WTC11 (cell line): ENCODE measurements around the gene RNF152. TPM values are rescaled to one million over a fixed set of nuclear protein-coding genes. Genes with fewer than 3 reads are reported as not detected.

Experiments
- ATAC-seq: fragments of 200-7000 bp; cut with Tn5 transposase; 2 replicates; pipeline ENCODE4 v1.10.0; 2021; ENCODE audit warnings: mild to moderate bottlenecking, moderate library complexity
- CTCF ChIA-PET: fragments of 300-600 bp; sonication (Branson Sonifier 250); formaldehyde crosslinking; loops from one replicate; lab custom pipeline; 2021; ENCODE audit warnings: antibody characterized with exemption; lab: Charles Lee
- POLR2A ChIA-PET: fragments of 350-600 bp; sonication (Branson Sonifier 250); formaldehyde crosslinking; loops from one replicate; lab custom pipeline; 2021; ENCODE audit warnings: antibody characterized with exemption; lab: Charles Lee
- DNase-seq: peaks from one replicate; pipeline ENCODE4 v3.0.0; 2021; ENCODE audit warnings: low spot score
- H3K27ac Mint-ChIP-seq: 2 replicates; pipeline ENCODE4 v1.8.0; 2021; ENCODE audit warnings: mixed read lengths
- H3K27me3 Mint-ChIP-seq: 2 replicates; pipeline ENCODE4 v1.8.0; 2021; ENCODE audit warnings: low read depth, mild to moderate bottlenecking, moderate library complexity, mixed read lengths
- H3K36me3 Mint-ChIP-seq: 2 replicates; pipeline ENCODE4 v1.8.0; 2021; ENCODE audit warnings: mixed read lengths
- H3K4me1 Mint-ChIP-seq: 2 replicates; pipeline ENCODE4 v1.8.0; 2022; ENCODE audit warnings: mixed read lengths
- H3K4me3 Mint-ChIP-seq: 2 replicates; pipeline ENCODE4 v1.8.0; 2021; ENCODE audit warnings: mild to moderate bottlenecking, moderate library complexity, mixed read lengths
- H3K9me3 Mint-ChIP-seq: 2 replicates; pipeline ENCODE4 v1.8.0; 2021; ENCODE audit warnings: mixed read lengths
- ATF1 ChIP-seq: sonication (generic); formaldehyde crosslinking; IDR thresholded peaks from 2 replicates; pipeline ENCODE4 v1.8.1; 2023; ENCODE audit warnings: mild to moderate bottlenecking, moderate library complexity, missing genetic modification reagents
- ELF4 ChIP-seq: sonication (generic); formaldehyde crosslinking; IDR thresholded peaks from 2 replicates; pipeline ENCODE4 v1.8.1; 2022; ENCODE audit warnings: low read depth, mild to moderate bottlenecking, moderate library complexity, missing genetic modification reagents
- ETV6 ChIP-seq: sonication (generic); formaldehyde crosslinking; IDR thresholded peaks from 2 replicates; pipeline ENCODE4 v1.8.1; 2022; ENCODE audit warnings: mild to moderate bottlenecking, missing genetic modification reagents
- FOXJ3 ChIP-seq: sonication (generic); formaldehyde crosslinking; IDR thresholded peaks from 2 replicates; pipeline ENCODE4 v1.9.0; 2021; ENCODE audit warnings: missing genetic modification reagents, mild to moderate bottlenecking, borderline replicate concordance
- FOXK1 ChIP-seq: sonication (generic); formaldehyde crosslinking; IDR thresholded peaks from 2 replicates; pipeline ENCODE4 v1.8.0; 2022; ENCODE audit warnings: mild to moderate bottlenecking, moderate library complexity, missing genetic modification reagents
- NR3C1 ChIP-seq: sonication (generic); formaldehyde crosslinking; conservative IDR thresholded peaks from 2 replicates; pipeline ENCODE4 v1.8.1; 2023; ENCODE audit warnings: low read depth, mild to moderate bottlenecking, missing genetic modification reagents
- OVOL2 ChIP-seq: fragments of 250-450 bp; sonication (Bioruptor Pico); IDR thresholded peaks from 2 replicates; pipeline ENCODE4 v1.9.0; 2021; ENCODE audit warnings: mild to moderate bottlenecking, borderline replicate concordance
- SMAD4 ChIP-seq: sonication (generic); formaldehyde crosslinking; IDR thresholded peaks from 2 replicates; pipeline ENCODE4 v1.8.0; 2022; ENCODE audit warnings: mild to moderate bottlenecking, missing genetic modification reagents
- SOX15 ChIP-seq: fragments of 250-450 bp; sonication (Bioruptor Pico); IDR thresholded peaks from 2 replicates; pipeline ENCODE4 v1.9.0; 2021; ENCODE audit warnings: mild to moderate bottlenecking
- ZBTB21 ChIP-seq: sonication (generic); formaldehyde crosslinking; IDR thresholded peaks from 2 replicates; pipeline ENCODE4 v1.8.1; 2023; ENCODE audit warnings: mild to moderate bottlenecking, missing genetic modification reagents, borderline replicate concordance
- ZNF396 ChIP-seq: fragments of 250-450 bp; sonication (Bioruptor Pico); IDR thresholded peaks from 2 replicates; pipeline ENCODE4 v1.8.0; 2021; ENCODE audit warnings: mild to moderate bottlenecking, moderate library complexity, borderline replicate concordance
- total RNA-seq: library from RNA; stranded (reverse); gene quantifications from 3 replicates; pipeline ENCODE4 v1.2.3, GENCODE V29; 2021
- TF ChIP-seq, protein P1 (sequence below): fragments of 250-450 bp; sonication (Bioruptor Pico); IDR thresholded peaks from 2 replicates; pipeline ENCODE4 v1.9.0; 2021; ENCODE audit warnings: mild to moderate bottlenecking
- TF ChIP-seq, protein P2 (sequence below): fragments of 250-450 bp; sonication (Bioruptor Pico); IDR thresholded peaks from 2 replicates; pipeline ENCODE4 v1.9.0; 2021; ENCODE audit warnings: mild to moderate bottlenecking
- TF ChIP-seq, protein P3 (sequence below): sonication (generic); formaldehyde crosslinking; IDR thresholded peaks from 2 replicates; pipeline ENCODE4 v1.8.1; 2023; ENCODE audit warnings: mild to moderate bottlenecking, missing genetic modification reagents, moderate library complexity
- TF ChIP-seq, protein P4 (sequence below): sonication (generic); formaldehyde crosslinking; IDR thresholded peaks from 2 replicates; pipeline ENCODE4 v1.8.0; 2022; ENCODE audit warnings: mild to moderate bottlenecking, missing genetic modification reagents
- TF ChIP-seq, protein P5 (sequence below): sonication (generic); formaldehyde crosslinking; IDR thresholded peaks from 2 replicates; pipeline ENCODE4 v1.8.1; 2023; ENCODE audit warnings: mild to moderate bottlenecking, missing genetic modification reagents, borderline replicate concordance
- TF ChIP-seq, protein P6 (sequence below): fragments of 200-600 bp; IDR thresholded peaks from 2 replicates; pipeline ENCODE4 v1.8.0; 2022; ENCODE audit warnings: antibody characterized with exemption
- TF ChIP-seq, protein P7 (sequence below): sonication (generic); formaldehyde crosslinking; IDR thresholded peaks from 2 replicates; pipeline ENCODE4 v1.8.0; 2022; ENCODE audit warnings: mild to moderate bottlenecking, missing genetic modification reagents
- TF ChIP-seq, protein P8 (sequence below): sonication (generic); formaldehyde crosslinking; IDR thresholded peaks from 2 replicates; pipeline ENCODE4 v1.8.0; 2023; ENCODE audit warnings: missing genetic modification reagents

The RNF152 gene
- total RNA-seq, 1 experiment from 2014 or later = 3.7 TPM

DNA sequence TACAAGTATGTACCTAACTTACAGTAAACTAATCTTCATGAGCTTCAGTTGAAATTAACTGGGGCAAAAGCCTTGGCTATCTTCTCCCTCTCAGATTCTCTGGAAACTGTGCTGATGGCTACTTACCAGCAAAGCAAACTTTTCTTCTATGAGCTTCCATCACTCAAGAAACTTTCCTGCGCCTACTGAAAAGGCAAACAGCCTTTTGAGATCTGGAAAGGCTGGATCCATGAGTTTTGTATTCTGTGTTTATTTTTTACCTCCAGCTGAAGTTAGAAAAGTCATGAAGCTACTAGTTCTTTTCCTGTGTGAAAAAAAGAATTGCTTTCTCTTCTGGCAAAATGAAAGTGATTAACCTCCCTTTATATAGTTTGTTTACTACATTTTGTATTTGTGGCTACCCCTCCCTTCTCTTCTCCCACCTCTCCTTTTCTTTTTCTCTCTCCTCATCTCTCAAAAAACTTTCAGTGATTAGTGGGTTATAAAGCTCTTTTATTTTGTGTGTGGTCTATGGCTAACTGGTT lies 49.2 kb upstream of the RNF152 start:
- Mint-ChIP-seq H3K9me3 (peaks cover 18% of the 10 kb centered on the region), H3K36me3 (peaks cover 4% of the 10 kb centered on the region), H3K27ac (no peak overlapping the region), H3K27me3 (no peaks in the 10 kb centered on the region), H3K4me3 (no peak overlapping the region), H3K4me1 (no peaks in the 10 kb centered on the region)
- TF ChIP-seq FOXJ3 (CRISPR knock-in tag) (no peak), SOX15 (CRISPR knock-in tag) (no peak)
- TF ChIP-seq, protein P1, sequence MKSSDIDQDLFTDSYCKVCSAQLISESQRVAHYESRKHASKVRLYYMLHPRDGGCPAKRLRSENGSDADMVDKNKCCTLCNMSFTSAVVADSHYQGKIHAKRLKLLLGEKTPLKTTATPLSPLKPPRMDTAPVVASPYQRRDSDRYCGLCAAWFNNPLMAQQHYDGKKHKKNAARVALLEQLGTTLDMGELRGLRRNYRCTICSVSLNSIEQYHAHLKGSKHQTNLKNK = no peak
- TF ChIP-seq, protein P2, sequence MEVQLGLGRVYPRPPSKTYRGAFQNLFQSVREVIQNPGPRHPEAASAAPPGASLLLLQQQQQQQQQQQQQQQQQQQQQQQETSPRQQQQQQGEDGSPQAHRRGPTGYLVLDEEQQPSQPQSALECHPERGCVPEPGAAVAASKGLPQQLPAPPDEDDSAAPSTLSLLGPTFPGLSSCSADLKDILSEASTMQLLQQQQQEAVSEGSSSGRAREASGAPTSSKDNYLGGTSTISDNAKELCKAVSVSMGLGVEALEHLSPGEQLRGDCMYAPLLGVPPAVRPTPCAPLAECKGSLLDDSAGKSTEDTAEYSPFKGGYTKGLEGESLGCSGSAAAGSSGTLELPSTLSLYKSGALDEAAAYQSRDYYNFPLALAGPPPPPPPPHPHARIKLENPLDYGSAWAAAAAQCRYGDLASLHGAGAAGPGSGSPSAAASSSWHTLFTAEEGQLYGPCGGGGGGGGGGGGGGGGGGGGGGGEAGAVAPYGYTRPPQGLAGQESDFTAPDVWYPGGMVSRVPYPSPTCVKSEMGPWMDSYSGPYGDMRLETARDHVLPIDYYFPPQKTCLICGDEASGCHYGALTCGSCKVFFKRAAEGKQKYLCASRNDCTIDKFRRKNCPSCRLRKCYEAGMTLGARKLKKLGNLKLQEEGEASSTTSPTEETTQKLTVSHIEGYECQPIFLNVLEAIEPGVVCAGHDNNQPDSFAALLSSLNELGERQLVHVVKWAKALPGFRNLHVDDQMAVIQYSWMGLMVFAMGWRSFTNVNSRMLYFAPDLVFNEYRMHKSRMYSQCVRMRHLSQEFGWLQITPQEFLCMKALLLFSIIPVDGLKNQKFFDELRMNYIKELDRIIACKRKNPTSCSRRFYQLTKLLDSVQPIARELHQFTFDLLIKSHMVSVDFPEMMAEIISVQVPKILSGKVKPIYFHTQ (CRISPR knock-in tag) = no peak
- TF ChIP-seq, protein P3, sequence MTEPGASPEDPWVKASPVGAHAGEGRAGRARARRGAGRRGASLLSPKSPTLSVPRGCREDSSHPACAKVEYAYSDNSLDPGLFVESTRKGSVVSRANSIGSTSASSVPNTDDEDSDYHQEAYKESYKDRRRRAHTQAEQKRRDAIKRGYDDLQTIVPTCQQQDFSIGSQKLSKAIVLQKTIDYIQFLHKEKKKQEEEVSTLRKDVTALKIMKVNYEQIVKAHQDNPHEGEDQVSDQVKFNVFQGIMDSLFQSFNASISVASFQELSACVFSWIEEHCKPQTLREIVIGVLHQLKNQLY (CRISPR knock-in tag) = no peak
- TF ChIP-seq, protein P4, sequence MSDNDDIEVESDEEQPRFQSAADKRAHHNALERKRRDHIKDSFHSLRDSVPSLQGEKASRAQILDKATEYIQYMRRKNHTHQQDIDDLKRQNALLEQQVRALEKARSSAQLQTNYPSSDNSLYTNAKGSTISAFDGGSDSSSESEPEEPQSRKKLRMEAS (CRISPR knock-in tag) = no peak
- ATAC-seq (no peak), DNase-seq (no peak)
- POLR2A ChIA-PET = no interaction called here
- CTCF ChIA-PET = no interaction called here

DNA sequence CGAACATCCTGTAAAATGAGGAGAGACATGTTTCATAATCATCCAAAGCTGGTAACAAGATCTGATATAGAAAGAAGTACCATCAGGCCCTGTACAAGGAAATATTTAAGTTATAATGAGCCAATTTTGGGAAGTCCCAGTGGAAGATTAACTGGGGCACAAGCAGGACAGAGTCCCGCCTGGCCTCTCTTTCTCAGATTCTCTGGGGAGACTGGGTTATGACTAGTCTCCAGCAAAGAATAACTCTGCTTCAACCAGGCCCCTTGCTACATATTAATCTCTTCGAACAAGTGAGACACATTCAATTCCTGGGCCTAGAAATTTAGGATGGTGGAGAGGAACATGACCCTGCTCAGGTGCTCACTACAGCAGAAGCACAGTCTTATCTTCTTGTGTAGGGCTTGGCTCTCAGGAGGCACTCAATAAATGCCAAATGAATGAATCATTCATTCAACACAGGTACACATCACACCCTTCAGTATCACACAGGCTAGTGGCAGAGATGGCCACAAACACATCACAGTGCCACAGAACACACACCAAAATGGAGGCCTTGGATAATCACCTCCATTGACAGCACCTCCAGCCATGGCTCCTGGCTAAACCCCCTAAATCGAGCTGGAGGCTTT lies 46.4 kb upstream of the RNF152 start:
- H3K36me3 Mint-ChIP-seq = peaks cover 4% of the 10 kb centered on the region
- TF ChIP-seq, protein P5, sequence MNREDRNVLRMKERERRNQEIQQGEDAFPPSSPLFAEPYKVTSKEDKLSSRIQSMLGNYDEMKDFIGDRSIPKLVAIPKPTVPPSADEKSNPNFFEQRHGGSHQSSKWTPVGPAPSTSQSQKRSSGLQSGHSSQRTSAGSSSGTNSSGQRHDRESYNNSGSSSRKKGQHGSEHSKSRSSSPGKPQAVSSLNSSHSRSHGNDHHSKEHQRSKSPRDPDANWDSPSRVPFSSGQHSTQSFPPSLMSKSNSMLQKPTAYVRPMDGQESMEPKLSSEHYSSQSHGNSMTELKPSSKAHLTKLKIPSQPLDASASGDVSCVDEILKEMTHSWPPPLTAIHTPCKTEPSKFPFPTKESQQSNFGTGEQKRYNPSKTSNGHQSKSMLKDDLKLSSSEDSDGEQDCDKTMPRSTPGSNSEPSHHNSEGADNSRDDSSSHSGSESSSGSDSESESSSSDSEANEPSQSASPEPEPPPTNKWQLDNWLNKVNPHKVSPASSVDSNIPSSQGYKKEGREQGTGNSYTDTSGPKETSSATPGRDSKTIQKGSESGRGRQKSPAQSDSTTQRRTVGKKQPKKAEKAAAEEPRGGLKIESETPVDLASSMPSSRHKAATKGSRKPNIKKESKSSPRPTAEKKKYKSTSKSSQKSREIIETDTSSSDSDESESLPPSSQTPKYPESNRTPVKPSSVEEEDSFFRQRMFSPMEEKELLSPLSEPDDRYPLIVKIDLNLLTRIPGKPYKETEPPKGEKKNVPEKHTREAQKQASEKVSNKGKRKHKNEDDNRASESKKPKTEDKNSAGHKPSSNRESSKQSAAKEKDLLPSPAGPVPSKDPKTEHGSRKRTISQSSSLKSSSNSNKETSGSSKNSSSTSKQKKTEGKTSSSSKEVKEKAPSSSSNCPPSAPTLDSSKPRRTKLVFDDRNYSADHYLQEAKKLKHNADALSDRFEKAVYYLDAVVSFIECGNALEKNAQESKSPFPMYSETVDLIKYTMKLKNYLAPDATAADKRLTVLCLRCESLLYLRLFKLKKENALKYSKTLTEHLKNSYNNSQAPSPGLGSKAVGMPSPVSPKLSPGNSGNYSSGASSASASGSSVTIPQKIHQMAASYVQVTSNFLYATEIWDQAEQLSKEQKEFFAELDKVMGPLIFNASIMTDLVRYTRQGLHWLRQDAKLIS (CRISPR knock-in tag) = no peak
- no peak for TF ChIP-seq OVOL2 (CRISPR knock-in tag)
- TF ChIP-seq, protein P6, sequence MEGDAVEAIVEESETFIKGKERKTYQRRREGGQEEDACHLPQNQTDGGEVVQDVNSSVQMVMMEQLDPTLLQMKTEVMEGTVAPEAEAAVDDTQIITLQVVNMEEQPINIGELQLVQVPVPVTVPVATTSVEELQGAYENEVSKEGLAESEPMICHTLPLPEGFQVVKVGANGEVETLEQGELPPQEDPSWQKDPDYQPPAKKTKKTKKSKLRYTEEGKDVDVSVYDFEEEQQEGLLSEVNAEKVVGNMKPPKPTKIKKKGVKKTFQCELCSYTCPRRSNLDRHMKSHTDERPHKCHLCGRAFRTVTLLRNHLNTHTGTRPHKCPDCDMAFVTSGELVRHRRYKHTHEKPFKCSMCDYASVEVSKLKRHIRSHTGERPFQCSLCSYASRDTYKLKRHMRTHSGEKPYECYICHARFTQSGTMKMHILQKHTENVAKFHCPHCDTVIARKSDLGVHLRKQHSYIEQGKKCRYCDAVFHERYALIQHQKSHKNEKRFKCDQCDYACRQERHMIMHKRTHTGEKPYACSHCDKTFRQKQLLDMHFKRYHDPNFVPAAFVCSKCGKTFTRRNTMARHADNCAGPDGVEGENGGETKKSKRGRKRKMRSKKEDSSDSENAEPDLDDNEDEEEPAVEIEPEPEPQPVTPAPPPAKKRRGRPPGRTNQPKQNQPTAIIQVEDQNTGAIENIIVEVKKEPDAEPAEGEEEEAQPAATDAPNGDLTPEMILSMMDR = no peak
- no peak for TF ChIP-seq FOXK1 (CRISPR knock-in tag)
- TF ChIP-seq SMAD4 (CRISPR knock-in tag) = no peak
- no peak for TF ChIP-seq ELF4 (CRISPR knock-in tag)
- TF ChIP-seq, protein P7, sequence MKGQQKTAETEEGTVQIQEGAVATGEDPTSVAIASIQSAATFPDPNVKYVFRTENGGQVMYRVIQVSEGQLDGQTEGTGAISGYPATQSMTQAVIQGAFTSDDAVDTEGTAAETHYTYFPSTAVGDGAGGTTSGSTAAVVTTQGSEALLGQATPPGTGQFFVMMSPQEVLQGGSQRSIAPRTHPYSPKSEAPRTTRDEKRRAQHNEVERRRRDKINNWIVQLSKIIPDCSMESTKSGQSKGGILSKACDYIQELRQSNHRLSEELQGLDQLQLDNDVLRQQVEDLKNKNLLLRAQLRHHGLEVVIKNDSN (CRISPR knock-in tag) = no peak
- no peak for TF ChIP-seq ZNF396 (CRISPR knock-in tag)
- no peak for TF ChIP-seq NR3C1 (CRISPR knock-in tag)
- TF ChIP-seq ZBTB21 (CRISPR knock-in tag) = no peak
- TF ChIP-seq ETV6 (CRISPR knock-in tag) = no peak
- TF ChIP-seq ATF1 = no peak
- TF ChIP-seq, protein P8, sequence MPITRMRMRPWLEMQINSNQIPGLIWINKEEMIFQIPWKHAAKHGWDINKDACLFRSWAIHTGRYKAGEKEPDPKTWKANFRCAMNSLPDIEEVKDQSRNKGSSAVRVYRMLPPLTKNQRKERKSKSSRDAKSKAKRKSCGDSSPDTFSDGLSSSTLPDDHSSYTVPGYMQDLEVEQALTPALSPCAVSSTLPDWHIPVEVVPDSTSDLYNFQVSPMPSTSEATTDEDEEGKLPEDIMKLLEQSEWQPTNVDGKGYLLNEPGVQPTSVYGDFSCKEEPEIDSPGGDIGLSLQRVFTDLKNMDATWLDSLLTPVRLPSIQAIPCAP (CRISPR knock-in tag) = no peak
- TF ChIP-seq, all 79 proteins: peak for 0
- Mint-ChIP-seq H3K4me3 (no peak overlapping the region), H3K9me3 (peaks cover 18% of the 10 kb centered on the region), H3K27me3 (no peaks in the 10 kb centered on the region), H3K4me1 (peaks cover 7% of the 10 kb centered on the region), H3K27ac (no peak overlapping the region)
- ChIA-PET POLR2A (no interaction called here), CTCF (no interaction called here)
- DNase-seq (no peak), ATAC-seq (no peak)
